ENCODE results near the gene CHST15.

Gene CHST15

DNA sequence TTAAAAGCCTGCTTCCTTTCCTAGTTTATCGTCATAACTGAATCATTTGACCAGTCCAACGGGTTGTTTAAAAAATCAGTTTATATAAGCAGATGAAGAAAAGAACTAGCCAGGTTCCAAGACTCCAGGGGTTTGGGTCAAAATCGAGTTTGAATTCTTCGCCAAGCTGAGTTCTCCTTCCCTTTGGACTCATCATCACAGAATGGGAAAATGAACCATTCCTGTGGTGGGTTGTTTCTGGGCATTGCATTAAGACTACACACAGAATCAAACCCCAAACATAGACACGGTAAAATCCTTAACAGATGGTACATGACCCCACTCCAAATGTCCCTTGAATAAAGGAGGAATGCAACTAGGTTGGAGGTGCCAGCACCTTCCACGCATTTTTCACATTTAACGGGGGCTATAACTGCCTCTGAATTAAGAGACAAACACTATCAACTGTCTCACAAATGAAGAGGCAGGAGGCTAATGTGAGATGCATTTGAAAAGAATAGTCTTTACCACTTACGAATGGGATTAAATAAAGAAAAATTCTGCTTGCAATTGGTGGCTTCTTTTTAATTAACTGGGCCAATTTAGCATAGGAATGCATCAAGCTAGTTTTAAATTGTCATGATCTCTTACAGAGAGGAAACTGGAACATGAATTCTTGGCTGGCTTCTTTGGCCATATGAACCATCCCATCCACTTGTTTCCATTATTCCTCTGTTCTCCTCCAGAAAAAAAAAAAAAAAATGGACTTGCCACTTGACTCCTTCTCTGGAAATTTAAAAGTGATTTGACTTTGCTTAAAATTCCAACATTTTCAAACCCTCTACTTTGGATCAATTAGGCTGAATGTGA lies 61.1 kb downstream of the CHST15 start:
- TF ChIP-seq, protein P1, sequence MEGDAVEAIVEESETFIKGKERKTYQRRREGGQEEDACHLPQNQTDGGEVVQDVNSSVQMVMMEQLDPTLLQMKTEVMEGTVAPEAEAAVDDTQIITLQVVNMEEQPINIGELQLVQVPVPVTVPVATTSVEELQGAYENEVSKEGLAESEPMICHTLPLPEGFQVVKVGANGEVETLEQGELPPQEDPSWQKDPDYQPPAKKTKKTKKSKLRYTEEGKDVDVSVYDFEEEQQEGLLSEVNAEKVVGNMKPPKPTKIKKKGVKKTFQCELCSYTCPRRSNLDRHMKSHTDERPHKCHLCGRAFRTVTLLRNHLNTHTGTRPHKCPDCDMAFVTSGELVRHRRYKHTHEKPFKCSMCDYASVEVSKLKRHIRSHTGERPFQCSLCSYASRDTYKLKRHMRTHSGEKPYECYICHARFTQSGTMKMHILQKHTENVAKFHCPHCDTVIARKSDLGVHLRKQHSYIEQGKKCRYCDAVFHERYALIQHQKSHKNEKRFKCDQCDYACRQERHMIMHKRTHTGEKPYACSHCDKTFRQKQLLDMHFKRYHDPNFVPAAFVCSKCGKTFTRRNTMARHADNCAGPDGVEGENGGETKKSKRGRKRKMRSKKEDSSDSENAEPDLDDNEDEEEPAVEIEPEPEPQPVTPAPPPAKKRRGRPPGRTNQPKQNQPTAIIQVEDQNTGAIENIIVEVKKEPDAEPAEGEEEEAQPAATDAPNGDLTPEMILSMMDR (IDR thresholded peaks at IDR 0.05), result no peak
- H3K36me3 ChIP-seq, result peaks cover 84% of the 10 kb centered on the region

DNA sequence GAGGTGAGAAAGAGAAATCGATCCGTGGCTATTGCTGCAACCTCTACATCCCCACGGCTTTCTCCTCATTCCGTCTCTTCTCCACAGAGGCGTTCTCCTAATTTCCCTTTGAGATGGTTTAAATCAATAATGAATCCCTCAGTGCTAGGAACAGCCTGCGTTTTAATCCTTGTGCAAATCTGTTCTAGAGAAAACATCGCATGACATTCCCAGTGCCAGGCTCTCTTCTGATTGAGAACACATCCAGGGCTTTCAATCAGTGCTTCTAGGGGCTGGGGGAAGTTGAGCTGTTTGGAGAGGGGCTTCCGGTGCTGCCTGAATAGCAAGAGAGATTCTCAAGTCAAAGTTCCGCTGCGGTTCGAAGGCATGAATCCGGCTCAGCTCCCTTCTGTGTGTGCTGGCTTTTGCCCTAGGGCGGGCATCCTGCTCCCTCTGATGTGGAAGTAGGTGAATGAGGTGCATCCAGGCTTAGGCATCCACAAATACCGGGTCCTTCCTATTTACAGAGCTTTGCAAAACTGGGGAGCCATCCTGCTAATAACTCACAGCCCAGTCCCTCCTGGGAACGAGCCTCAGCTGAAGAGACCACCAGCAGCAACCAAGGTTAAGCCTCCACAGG lies 62.8 kb downstream of the CHST15 start:
- peak overlapping the region; percentile 17 for H3K27ac ChIP-seq
- no peak overlapping the region for H3K4me3 ChIP-seq (ENCODE audit: low read depth in 1 of 2, low read length in 1 of 2)
- H3K36me3 ChIP-seq, result peaks cover 89% of the 10 kb centered on the region
- no peaks in the 10 kb centered on the region for H3K9me3 ChIP-seq
- TF ChIP-seq, protein P1 (IDR thresholded peaks at IDR 0.05), result no peak
- H3K4me1 ChIP-seq (ENCODE audit: control insufficient read depth in 1 of 2, insufficient read depth in 1 of 2, low read depth in 1 of 2, low read length in 1 of 2), result peaks cover 34 to 36% of the 10 kb centered on the region in 2 experiments
- H3K27me3 ChIP-seq, result no peaks in the 10 kb centered on the region

More for the DNA sequence above, 61.1 kb downstream of the CHST15 start:
- Histone ChIP-seq H3K27me3 (no peaks in the 10 kb centered on the region), H3K4me3 (ENCODE audit: low read depth in 1 of 2, low read length in 1 of 2) (no peak overlapping the region), H3K9me3 (no peaks in the 10 kb centered on the region), H3K4me1 (ENCODE audit: control insufficient read depth in 1 of 2, insufficient read depth in 1 of 2, low read depth in 1 of 2, low read length in 1 of 2) (peaks cover 44 to 49% of the 10 kb centered on the region in 2 experiments), H3K27ac (peak overlapping the region; percentile 93)

DNA sequence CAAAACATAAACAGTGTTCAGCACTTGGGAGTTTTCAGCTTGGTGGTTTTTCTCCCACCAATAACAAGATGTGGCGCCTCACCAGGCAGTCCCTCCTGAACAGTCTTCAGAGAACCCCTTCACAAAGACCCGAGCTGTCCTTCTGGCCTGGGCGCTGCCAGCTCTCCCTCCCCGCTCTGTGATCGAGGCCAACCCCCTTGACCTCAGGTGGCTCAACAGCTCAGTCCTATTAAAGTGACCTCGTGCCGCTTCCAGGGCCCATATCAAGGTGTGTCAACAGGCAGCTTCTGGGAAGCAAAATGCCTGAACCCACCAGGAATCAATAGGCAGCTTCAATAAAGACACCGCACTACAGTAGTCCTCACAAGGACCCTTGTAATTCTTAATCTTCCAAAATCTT lies 63.3 kb downstream of the CHST15 start:
- Histone ChIP-seq H3K27me3 (no peaks in the 10 kb centered on the region), H3K4me3 (ENCODE audit: low read depth in 1 of 2, low read length in 1 of 2) (no peak overlapping the region)
- TF ChIP-seq, protein P1 (IDR thresholded peaks at IDR 0.05), result no peak

DNA sequence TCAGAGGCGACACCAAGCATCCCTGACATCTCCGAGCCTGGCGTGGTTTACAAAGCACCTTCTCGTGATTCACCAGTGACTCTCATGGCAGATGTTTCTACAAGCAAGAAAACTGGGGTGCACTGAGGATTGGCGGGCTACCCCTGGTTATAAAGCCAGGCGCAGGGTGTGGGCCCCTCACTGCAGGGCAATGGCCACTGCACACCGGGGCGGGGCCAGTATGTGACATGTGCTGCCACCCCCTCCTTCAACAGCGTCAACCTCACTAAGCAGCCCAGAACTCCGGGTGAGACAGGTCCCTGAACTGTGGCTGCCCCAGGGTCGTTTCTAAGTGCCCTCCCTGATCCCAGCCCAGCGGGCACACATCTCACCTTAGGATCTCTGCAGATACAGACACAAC lies 63.8 kb downstream of the CHST15 start:
- Histone ChIP-seq H3K27me3 (no peaks in the 10 kb centered on the region), H3K9me3 (no peaks in the 10 kb centered on the region), H3K4me1 (ENCODE audit: control insufficient read depth in 1 of 2, insufficient read depth in 1 of 2, low read depth in 1 of 2, low read length in 1 of 2) (peaks cover 29 to 30% of the 10 kb centered on the region in 2 experiments), H3K36me3 (peaks cover 99% of the 10 kb centered on the region), H3K27ac (peak overlapping the region; percentile 52), H3K4me3 (ENCODE audit: low read depth in 1 of 2, low read length in 1 of 2) (no peak overlapping the region)
- TF ChIP-seq, protein P1 (IDR thresholded peaks at IDR 0.05), result no peak

More for the DNA sequence above, 63.3 kb downstream of the CHST15 start:
- Histone ChIP-seq H3K4me1 (ENCODE audit: control insufficient read depth in 1 of 2, insufficient read depth in 1 of 2, low read depth in 1 of 2, low read length in 1 of 2) (peaks cover 34 to 35% of the 10 kb centered on the region in 2 experiments), H3K9me3 (no peaks in the 10 kb centered on the region), H3K36me3 (peaks cover 94% of the 10 kb centered on the region), H3K27ac (peak overlapping the region; percentile 17)

DNA sequence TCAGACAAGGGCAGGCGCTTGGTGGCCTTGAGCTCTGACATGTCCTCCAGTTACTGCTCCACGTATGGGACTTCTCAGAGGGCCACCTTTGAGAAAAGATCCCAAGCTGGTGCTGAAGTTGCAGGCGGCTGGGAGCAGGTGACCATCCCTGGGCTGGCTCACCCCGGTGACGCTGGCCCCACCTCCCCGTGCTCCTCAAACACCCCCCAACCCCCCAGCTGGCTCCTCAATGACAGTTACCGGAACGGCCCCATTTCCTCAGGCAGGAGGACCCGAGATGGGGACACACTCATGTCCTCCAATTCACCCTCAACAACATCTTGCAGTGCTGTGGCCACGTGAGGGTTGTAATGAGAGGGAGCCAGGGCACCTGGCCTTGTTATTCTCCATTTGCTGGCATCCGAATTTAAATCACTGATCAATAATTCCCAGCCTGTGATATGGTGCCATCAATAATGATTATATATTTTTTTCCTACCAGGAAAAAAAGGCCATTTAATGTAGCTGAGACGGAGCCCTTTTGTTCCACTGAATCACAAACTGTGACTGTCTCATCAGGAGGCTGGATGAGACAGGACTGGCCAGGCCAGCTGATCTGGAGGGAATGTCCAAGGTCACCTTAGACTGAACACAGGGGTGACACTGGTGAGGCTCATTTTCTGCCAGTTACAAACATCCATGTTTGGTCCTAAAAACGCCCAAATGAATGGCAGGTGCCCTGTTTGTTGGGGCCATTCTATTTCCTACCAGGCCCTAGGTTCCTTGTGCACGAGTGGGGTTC lies 64.5 kb downstream of the CHST15 start:
- TF ChIP-seq, protein P1 (IDR thresholded peaks at IDR 0.05), result no peak

More for the DNA sequence above, 64.5 kb downstream of the CHST15 start:
- no peaks in the 10 kb centered on the region for H3K9me3 ChIP-seq
- H3K36me3 ChIP-seq, result peaks cover 99% of the 10 kb centered on the region
- no peak overlapping the region for H3K4me3 ChIP-seq (ENCODE audit: low read depth in 1 of 2, low read length in 1 of 2)
- peaks cover 22 to 24% of the 10 kb centered on the region in 2 experiments for H3K4me1 ChIP-seq (ENCODE audit: control insufficient read depth in 1 of 2, insufficient read depth in 1 of 2, low read depth in 1 of 2, low read length in 1 of 2)
- peak overlapping the region; percentile 52 for H3K27ac ChIP-seq
- H3K27me3 ChIP-seq, result no peaks in the 10 kb centered on the region
